SK-N-MC (cell line): ENCODE data around the gene ANKRD10.
"Not testable (repeated sequence)": the region's sequence is repeated elsewhere in the genome, so short reads cannot be mapped to it uniquely, and the experiment has no call there.

Source experiments
- DNase-seq: peaks from one replicate; pipeline ENCODE4 v3.0.0-alpha.2; 2011; ENCODE audit warnings: low read depth, low spot score
- H3K27ac ChIP-seq: fragments of 200-600 bp; sonication (generic); 2 replicates; pipeline ENCODE4 v1.5.1; 2016; ENCODE audit warnings: mixed run types
- H3K36me3 ChIP-seq: fragments of 200-600 bp; sonication (generic); 2 replicates; pipeline ENCODE4 v1.6.1; 2017; ENCODE audit warnings: antibody characterized with exemption, low read length, mixed read lengths; ENCODE audit not compliant: insufficient read depth
- H3K4me3 ChIP-seq: fragments of 200-600 bp; sonication (generic); 2 replicates; pipeline ENCODE4 v1.5.1; 2016
- H3K9ac ChIP-seq: fragments of 200-600 bp; sonication (generic); 2 replicates; pipeline ENCODE4 v1.8.0; 2017; ENCODE audit warnings: mixed run types, mixed read lengths; ENCODE audit not compliant: insufficient read length
- H3K9me3 ChIP-seq: fragments of 200-600 bp; sonication (generic); 2 replicates; pipeline ENCODE4 v1.6.1; 2017; ENCODE audit warnings: low read depth, mild to moderate bottlenecking, antibody characterized with exemption, low read length, moderate library complexity, mixed read lengths
- EZH2 ChIP-seq: fragments of 200-600 bp; sonication (generic); IDR thresholded peaks from one replicate; pipeline ENCODE4 v1.6.1; 2017; ENCODE audit warnings: antibody characterized with exemption
- FOXP2 ChIP-seq: optimal IDR thresholded peaks from 2 replicates; pipeline ENCODE3; 2011; ENCODE audit warnings: mild to moderate bottlenecking, moderate library complexity; ENCODE audit not compliant: insufficient read depth; ENCODE audit errors: extremely low read length, control extremely low read depth
- POLR2AphosphoS5 ChIP-seq: IDR thresholded peaks from 2 replicates; pipeline ENCODE4 v1.6.1; 2012; ENCODE audit warnings: mild to moderate bottlenecking, low read depth, low read length, borderline replicate concordance

ANKRD10 gene

GRCh38 chr13:110915057-110915873 lies at the start of gene ANKRD10:
ANKRD10 (minus strand) TSS chr13:110915069; CDS start chr13:110914934, 135 bp downstream.
- no peaks in the 10 kb centered on the region for H3K9me3 ChIP-seq
- peak within 1 kb of the TSS; percentile 95 for H3K4me3 ChIP-seq
- peak within 1 kb of the TSS; percentile 89 for H3K9ac ChIP-seq
- peak; percentile 44; the same call in 1 of the 2 replicates for TF ChIP-seq POLR2AphosphoS5
- no peak for TF ChIP-seq EZH2
- no peak for TF ChIP-seq FOXP2
- H3K36me3 ChIP-seq, result 0 out of 2 replicates have a peak, but pooled peaks cover 6% of the 10 kb centered on the region
- no peak for DNase-seq
- H3K27ac ChIP-seq, result peak within 1 kb of the TSS; percentile 86

GRCh38 chr13:110964229-110965037 lies 49.6 kb upstream of the ANKRD10 start:
- H3K36me3 ChIP-seq, result no peaks in the 10 kb centered on the region
- H3K4me3 ChIP-seq, result no peak overlapping the region
- H3K9ac ChIP-seq, result no peak overlapping the region
- H3K9me3 ChIP-seq, result no peaks in the 10 kb centered on the region
- no peak overlapping the region for H3K27ac ChIP-seq
- TF ChIP-seq EZH2 (no peak), FOXP2 (no peak), POLR2AphosphoS5 (no peak)
- no peak for DNase-seq

GRCh38 chr13:110963554-110963970 lies 48.7 kb upstream of the ANKRD10 start:
- Histone ChIP-seq H3K36me3 (no peaks in the 10 kb centered on the region), H3K4me3 (no peak overlapping the region), H3K9me3 (no peaks in the 10 kb centered on the region), H3K27ac (no peak overlapping the region), H3K9ac (no peak overlapping the region)
- no peak for DNase-seq
- TF ChIP-seq FOXP2, result no peak
- TF ChIP-seq POLR2AphosphoS5, result no peak
- TF ChIP-seq EZH2, result no peak

- TF ChIP-seq POLR2AphosphoS5, result no peak
- no peak for TF ChIP-seq EZH2
- TF ChIP-seq FOXP2, result no peak
- DNase-seq, result no peak
Measured at GRCh38 chr13:110961959-110962358, 47.1 kb upstream of the ANKRD10 start.

GRCh38 chr13:110960204-110960603 lies 45.3 kb upstream of the ANKRD10 start:
- no peaks in the 10 kb centered on the region for H3K36me3 ChIP-seq
- no peak overlapping the region for H3K27ac ChIP-seq
- DNase-seq, result no peak
- TF ChIP-seq EZH2 (no peak), FOXP2 (no peak), POLR2AphosphoS5 (no peak)
- no peak overlapping the region for H3K4me3 ChIP-seq
- no peak overlapping the region for H3K9ac ChIP-seq
- H3K9me3 ChIP-seq, result no peaks in the 10 kb centered on the region

More at GRCh38 chr13:110961959-110962358, 47.1 kb upstream of the ANKRD10 start:
- Histone ChIP-seq H3K27ac (no peak overlapping the region), H3K4me3 (no peak overlapping the region), H3K9me3 (no peaks in the 10 kb centered on the region), H3K9ac (no peak overlapping the region), H3K36me3 (no peaks in the 10 kb centered on the region)

- no peak for TF ChIP-seq POLR2AphosphoS5
- no peak for TF ChIP-seq FOXP2
- no peaks in the 10 kb centered on the region for H3K9me3 ChIP-seq
- no peaks in the 10 kb centered on the region for H3K36me3 ChIP-seq
- no peak overlapping the region for H3K27ac ChIP-seq
- no peak overlapping the region for H3K4me3 ChIP-seq
- H3K9ac ChIP-seq, result no peak overlapping the region
- DNase-seq, result no peak
Measured at GRCh38 chr13:110957931-110958330, 43.1 kb upstream of the ANKRD10 start.

GRCh38 chr13:110957181-110957884 lies 42.5 kb upstream of the ANKRD10 start:
- Histone ChIP-seq H3K36me3 (no peaks in the 10 kb centered on the region), H3K9me3 (no peaks in the 10 kb centered on the region), H3K9ac (no peak overlapping the region), H3K4me3 (no peak overlapping the region), H3K27ac (no peak overlapping the region)
- TF ChIP-seq EZH2, result no peak
- no peak for TF ChIP-seq FOXP2
- TF ChIP-seq POLR2AphosphoS5, result no peak
- DNase-seq, result no peak

- H3K9me3 ChIP-seq, H3K27ac ChIP-seq, H3K9ac ChIP-seq, DNase-seq, H3K36me3 ChIP-seq, H3K4me3 ChIP-seq: not testable (repeated sequence)
Measured at GRCh38 chr13:110956216-110956615, 41.3 kb upstream of the ANKRD10 start.

- not testable (repeated sequence) for H3K36me3 ChIP-seq, H3K9me3 ChIP-seq, DNase-seq, H3K27ac ChIP-seq, H3K9ac ChIP-seq, H3K4me3 ChIP-seq
Measured at GRCh38 chr13:110955608-110956007, 40.7 kb upstream of the ANKRD10 start.

GRCh38 chr13:110955072-110955503 lies 40.2 kb upstream of the ANKRD10 start:
- H3K9ac ChIP-seq, result not testable (repeated sequence)

GRCh38 chr13:110954533-110954920 lies 39.7 kb upstream of the ANKRD10 start:
- not testable (repeated sequence) for H3K4me3 ChIP-seq, DNase-seq, H3K27ac ChIP-seq, H3K9ac ChIP-seq, H3K36me3 ChIP-seq, H3K9me3 ChIP-seq

More at GRCh38 chr13:110955072-110955503, 40.2 kb upstream of the ANKRD10 start:
- not testable (repeated sequence) for H3K9me3 ChIP-seq, H3K36me3 ChIP-seq, H3K27ac ChIP-seq, H3K4me3 ChIP-seq, DNase-seq
